HL-60 (cell line): ENCODE results near the gene GGA1.

Source experiments
- DNase-seq, 2 experiments: peaks; one replicate each; pipeline ENCODE4 v3.0.0-alpha.2; 2010 to 2020; ENCODE audit warnings: low read depth in 1 of 2, low spot score in 1 of 2
- H3K27ac ChIP-seq: fragments of 250-450 bp; sonication (Bioruptor Pico); replicated peaks from 2 replicates; pipeline ENCODE4 v1.5.1; 2020; ENCODE audit warnings: mild to moderate bottlenecking, moderate library complexity
- H3K27me3 ChIP-seq: fragments of 250-450 bp; sonication (Bioruptor Pico); 2 replicates; pipeline ENCODE4 v1.5.1; 2021; ENCODE audit warnings: mild to moderate bottlenecking, moderate library complexity; ENCODE audit not compliant: insufficient read depth, poor library complexity, severe bottlenecking
- H3K4me3 ChIP-seq: replicated peaks from 2 replicates; pipeline ENCODE4 v1.5.1; 2011; ENCODE audit warnings: mild to moderate bottlenecking, control low read depth, low read length; ENCODE audit not compliant: insufficient read depth
- CTCF ChIP-seq: IDR thresholded peaks from one replicate; pipeline ENCODE4 v1.5.1; 2011; ENCODE audit warnings: low read length, control low read depth, inconsistent platforms; ENCODE audit not compliant: insufficient read depth
- GABPA ChIP-seq: IDR thresholded peaks from 2 replicates; pipeline ENCODE4 v1.6.1; 2012; ENCODE audit warnings: low read depth
- POLR2AphosphoS5 ChIP-seq: IDR thresholded peaks from 2 replicates; pipeline ENCODE4 v1.6.1; 2012; ENCODE audit warnings: low read depth
- REST ChIP-seq: IDR thresholded peaks from 2 replicates; pipeline ENCODE4 v1.6.1; 2012; ENCODE audit warnings: low read depth; ENCODE audit not compliant: insufficient replicate concordance
- SPI1 ChIP-seq: IDR thresholded peaks from 2 replicates; pipeline ENCODE4 v1.6.1; 2012; ENCODE audit warnings: low read depth, mild to moderate bottlenecking, borderline replicate concordance

GGA1 gene

GRCh38 chr22:37639070-37639760 lies 30.6 kb downstream of the GGA1 start, which contains the start of gene SH3BP1:
Gene SH3BP1 (plus strand): TSS chr22:37639669. CDS start chr22:37639788, 119 bp downstream.
- Histone ChIP-seq H3K4me3 (peak within 1 kb of the TSS; percentile 84), H3K27me3 (no peaks in the 10 kb centered on the region), H3K27ac (peak within 1 kb of the TSS; percentile 81)
- DNase-seq = no peak
- TF ChIP-seq REST (no peak), SPI1 (no peak), POLR2AphosphoS5 (no peak), GABPA (no peak), CTCF (no peak)

GRCh38 chr22:37639771-37640590 lies 31.3 kb downstream of the GGA1 start:
- no peak for TF ChIP-seq REST
- peak; percentile 87; the same call in 1 of the 2 replicates for TF ChIP-seq SPI1
- TF ChIP-seq CTCF = no peak
- TF ChIP-seq POLR2AphosphoS5 = no peak
- peak; percentile 56 for TF ChIP-seq GABPA
- Histone ChIP-seq H3K27me3 (no peaks in the 10 kb centered on the region), H3K4me3 (peak overlapping the region; percentile 84), H3K27ac (peak overlapping the region; percentile 81)
- DNase-seq = peak; percentile 78 to 85

- no peak for TF ChIP-seq REST
- peak; percentile 76; the same call in 1 of the 2 replicates for TF ChIP-seq SPI1
- no peak for DNase-seq
- no peaks in the 10 kb centered on the region for H3K27me3 ChIP-seq
- peak overlapping the region; percentile 81 for H3K27ac ChIP-seq
- peak overlapping the region; percentile 84 for H3K4me3 ChIP-seq
Observed at GRCh38 chr22:37640591-37641560, 32.2 kb downstream of the GGA1 start.
